Measurements from ENCODE around the gene ADGRB3.

- TF ChIP-seq CTCF (IDR thresholded peaks at IDR 0.05): no peak
- TF ChIP-seq POLR2AphosphoS5 (IDR thresholded peaks at IDR 0.05): no peak
Measured at GRCh38 chr6:69217343-69217742, 582.3 kb downstream of the ADGRB3 start.
